Naive B cell (primary cell): Measurements from ENCODE around the gene QRSL1. TPM values are rescaled to one million over a fixed set of nuclear protein-coding genes. Genes with fewer than 3 reads are reported as not detected.
"Not testable (repeated sequence)": the region's sequence is repeated elsewhere in the genome, so short reads cannot be mapped to it uniquely, and the experiment has no call there.

Experiments
- ATAC-seq, 2 donors: fragments of 150-1000 bp; cut with Tn5 transposase; 2 replicates each; pipeline ENCODE4 v1.10.0; 2021; ENCODE audit warnings: low read depth in 2 of 2, mild to moderate bottlenecking in 2 of 2, moderate library complexity in 2 of 2
- DNase-seq: peaks from one replicate; pipeline ENCODE4 v3.0.0; 2022
- H3K27ac Mint-ChIP-seq, 6 donors: one replicate each; pipeline ENCODE4 v1.8.0; 2020 to 2022; ENCODE audit warnings: mild to moderate bottlenecking in 6 of 6, mixed read lengths in 6 of 6, moderate library complexity in 5 of 6, inconsistent platforms in 2 of 6
- H3K27me3 Mint-ChIP-seq, 3 donors: one replicate each; pipeline ENCODE4 v1.8.0; 2021 to 2022; ENCODE audit warnings: mixed read lengths in 3 of 3, mild to moderate bottlenecking in 1 of 3
- H3K36me3 Mint-ChIP-seq, 2 donors: one replicate each; pipeline ENCODE4 v1.8.0; 2020 to 2022; ENCODE audit warnings: mixed read lengths in 2 of 2, inconsistent platforms in 1 of 2, mild to moderate bottlenecking in 1 of 2
- H3K4me1 Mint-ChIP-seq, 3 donors: one replicate each; pipeline ENCODE4 v1.8.0; 2020 to 2022; ENCODE audit warnings: mixed read lengths in 3 of 3, inconsistent platforms in 1 of 3, mild to moderate bottlenecking in 1 of 3, moderate library complexity in 1 of 3
- H3K4me3 Mint-ChIP-seq, 8 donors: one replicate each; pipeline ENCODE4 v1.8.0; 2020 to 2022; ENCODE audit warnings: mild to moderate bottlenecking in 8 of 8, mixed read lengths in 8 of 8, moderate library complexity in 8 of 8, inconsistent platforms in 2 of 8
- H3K9me3 Mint-ChIP-seq, 7 donors: one replicate each; pipeline ENCODE4 v1.8.0; 2020 to 2022; ENCODE audit warnings: mixed read lengths in 7 of 7, mild to moderate bottlenecking in 5 of 7, inconsistent platforms in 2 of 7, moderate library complexity in 1 of 7
- polyA plus RNA-seq, 6 donors: library from polyadenylated mRNA; unstranded; fragments of 300-500 nt; fragmentation: Illumina TruSeq; gene quantifications; one replicate each; pipeline ENCODE4 v1.2.3, GENCODE V29; 2021; ENCODE audit warnings: low read depth in 6 of 6

The QRSL1 gene
- polyA plus RNA-seq = 10 to 100 TPM; 82.0 to 97.2 (median 88.6) TPM

DNA sequence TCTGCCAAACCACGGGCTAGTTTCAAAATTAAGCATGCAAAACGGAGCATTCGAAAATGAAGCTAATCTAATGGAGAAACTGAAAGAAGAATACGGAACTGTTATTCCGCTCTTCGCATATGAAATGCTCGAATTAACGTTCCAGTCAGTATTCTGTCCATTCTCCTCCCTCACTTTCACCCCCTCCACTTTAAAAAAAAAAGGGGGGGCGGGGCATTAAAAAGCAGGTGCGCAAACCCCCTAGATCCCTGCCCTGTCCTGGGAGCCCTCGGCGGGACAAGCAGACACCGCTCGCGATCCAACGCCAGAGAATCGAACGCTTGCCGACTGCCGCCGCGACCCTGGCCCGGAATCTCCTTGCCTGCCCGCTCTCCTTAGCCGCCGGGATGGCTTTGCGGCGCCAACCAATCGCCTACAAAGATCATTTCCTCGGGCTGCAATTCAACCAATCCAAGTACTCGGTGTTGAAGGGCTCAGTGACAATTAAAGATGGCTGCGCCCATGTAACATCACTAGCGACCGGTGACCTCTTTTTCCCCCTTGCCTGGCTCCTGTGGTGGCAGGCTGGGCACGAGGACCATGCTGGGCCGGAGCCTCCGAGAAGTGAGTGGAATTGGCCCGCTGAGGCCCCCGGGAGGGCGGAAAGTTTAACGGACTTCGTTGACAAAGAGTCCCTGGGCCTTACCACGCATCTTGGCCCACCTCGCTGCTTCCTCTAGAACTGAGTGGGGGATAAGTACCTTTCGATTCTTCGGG, at the start of gene QRSL1, which contains the start of gene RTN4IP1:
QRSL1 (plus strand) TSS at position 476 of the 756 bp plus-strand sequence; CDS start at position 580, 104 bp downstream.
RTN4IP1 (minus strand) TSS at position 396 of the 756 bp plus-strand sequence. CDS start 477 bp downstream, outside the sequence.
- ATAC-seq = peak; percentile 86 to 88
- Mint-ChIP-seq H3K36me3 (peaks cover 5 to 6% of the 10 kb centered on the region in 2 donors), H3K9me3 (peaks cover 0 to 1% (median 0%) of the 10 kb centered on the region in 7 donors), H3K27me3 (no peaks in the 10 kb centered on the region), H3K4me3 (peak within 1 kb of the TSS; percentile 93 to 100 (median 98)), H3K4me1 (peaks cover 44 to 58% (median 47%) of the 10 kb centered on the region in 3 donors), H3K27ac (peak within 1 kb of the TSS; percentile 96 to 100 (median 98))
- DNase-seq = peak; percentile 92

- ATAC-seq = no peak
- H3K36me3 Mint-ChIP-seq = peaks cover 12% of the 10 kb centered on the region in 2 donors
- H3K27ac Mint-ChIP-seq = peak overlapping the region in 1 of 6 donors; percentile 57
Observed at GRCh38 chr6:106581468-106581867, 47.9 kb upstream of the QRSL1 start.

GRCh38 chr6:106586815-106587415, 42.5 kb upstream of the QRSL1 start:
- ATAC-seq = no peak
- Mint-ChIP-seq H3K27me3 (no peaks in the 10 kb centered on the region), H3K4me1 (peaks cover 4 to 8% (median 6%) of the 10 kb centered on the region in 3 donors), H3K27ac (peak overlapping the region in 1 of 6 donors; percentile 69), H3K4me3 (no peak overlapping the region), H3K9me3 (peaks cover 0 to 4% (median 0%) of the 10 kb centered on the region in 7 donors), H3K36me3 (peaks cover 16 to 19% of the 10 kb centered on the region in 2 donors)
- no peak for DNase-seq

More at GRCh38 chr6:106581468-106581867, 47.9 kb upstream of the QRSL1 start:
- no peak for DNase-seq
- no peaks in the 10 kb centered on the region for H3K27me3 Mint-ChIP-seq
- H3K4me3 Mint-ChIP-seq = no peak overlapping the region
- H3K4me1 Mint-ChIP-seq = no peaks in the 10 kb centered on the region
- no peaks in the 10 kb centered on the region for H3K9me3 Mint-ChIP-seq

DNA sequence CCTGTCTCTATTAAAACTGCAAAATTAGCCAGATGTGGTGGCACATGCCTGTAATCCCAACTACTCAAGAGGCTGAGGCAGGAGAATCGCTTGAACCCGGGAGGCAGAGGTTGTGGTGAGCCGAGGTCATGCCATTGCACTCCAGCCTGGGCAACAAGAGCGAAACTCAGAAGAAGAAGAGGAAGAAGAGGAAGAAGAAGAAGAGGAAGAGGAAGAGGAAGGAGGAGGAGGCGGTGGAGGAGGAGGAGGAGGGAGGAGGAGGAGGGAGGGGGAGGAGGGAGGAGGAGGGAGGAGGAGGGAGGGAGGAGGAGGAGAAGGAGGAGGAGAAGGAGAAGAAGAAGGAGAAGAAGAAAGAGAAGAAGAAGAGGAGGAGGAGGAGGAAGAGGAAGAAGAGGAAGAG, 40.4 kb upstream of the QRSL1 start:
- Mint-ChIP-seq H3K27ac (peak overlapping the region in 2 of 6 donors; percentile 53 to 80), H3K36me3 (peaks cover 18 to 24% of the 10 kb centered on the region in 2 donors)
- not testable (repeated sequence) for H3K27me3 Mint-ChIP-seq, H3K9me3 Mint-ChIP-seq, H3K4me1 Mint-ChIP-seq, DNase-seq, H3K4me3 Mint-ChIP-seq, ATAC-seq

DNA sequence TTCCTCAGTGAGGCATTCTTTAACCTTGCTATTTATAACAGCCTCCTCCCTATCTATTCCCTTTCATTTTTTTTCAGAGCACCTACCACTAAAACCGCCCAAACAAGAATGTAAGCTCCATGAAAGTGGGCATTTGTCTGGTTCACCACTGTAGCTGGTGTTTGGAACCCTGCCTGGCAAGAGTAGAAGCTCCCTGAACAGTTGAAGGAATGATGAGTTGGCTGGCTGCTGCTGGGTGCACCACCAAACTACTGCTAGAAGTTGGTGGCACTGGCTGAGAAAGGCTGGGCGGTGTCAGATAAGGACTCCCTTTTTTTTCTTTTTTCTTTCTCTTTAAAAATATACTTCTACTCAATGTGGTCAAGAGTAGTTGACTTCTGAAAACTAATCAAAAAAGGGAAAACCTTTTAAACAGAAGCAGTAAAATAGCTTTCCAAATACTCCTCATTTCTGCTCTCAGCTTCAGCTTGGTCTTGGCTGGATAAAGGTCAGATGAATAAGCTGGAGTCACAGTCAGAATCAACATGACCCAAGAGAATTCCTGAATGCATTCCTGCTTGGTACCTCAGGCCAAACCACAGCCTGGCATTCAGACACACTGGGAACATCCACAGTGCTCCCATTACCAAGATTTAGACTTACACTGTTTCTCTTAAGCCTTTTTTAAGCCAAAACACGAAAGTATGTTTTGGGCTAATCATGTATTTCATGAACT, 38.1 kb upstream of the QRSL1 start:
- no peak for ATAC-seq
- Mint-ChIP-seq H3K4me1 (peaks cover 4 to 8% (median 6%) of the 10 kb centered on the region in 3 donors), H3K4me3 (no peak overlapping the region), H3K36me3 (peaks cover 18 to 29% of the 10 kb centered on the region in 2 donors), H3K9me3 (peaks cover 0 to 4% (median 0%) of the 10 kb centered on the region in 7 donors), H3K27ac (peak overlapping the region in 2 of 6 donors; percentile 40 to 44), H3K27me3 (no peaks in the 10 kb centered on the region)
- no peak for DNase-seq

DNA sequence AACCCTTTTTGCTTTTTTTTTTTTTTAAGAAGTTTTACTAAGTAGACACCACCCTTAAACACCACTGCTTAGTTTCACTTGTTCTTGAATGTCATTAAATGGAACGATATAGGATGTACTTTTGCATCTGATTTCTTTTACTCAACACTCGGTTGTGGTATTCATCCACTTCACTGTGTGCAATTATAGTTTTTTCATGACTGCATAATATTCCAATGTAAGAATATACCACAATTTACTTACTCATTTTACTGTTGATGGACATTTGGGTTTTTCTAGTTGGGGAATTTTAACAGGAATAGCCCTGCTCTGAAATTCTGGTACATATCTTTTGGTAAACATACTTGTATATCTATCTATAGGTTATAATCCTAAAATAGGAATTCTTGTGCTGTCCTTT, 29.9 kb upstream of the QRSL1 start:
- Mint-ChIP-seq H3K9me3 (peaks cover 0 to 8% (median 0%) of the 10 kb centered on the region in 7 donors), H3K27me3 (no peaks in the 10 kb centered on the region), H3K4me3 (no peak overlapping the region), H3K27ac (no peak overlapping the region), H3K36me3 (peaks cover 13 to 21% of the 10 kb centered on the region in 2 donors), H3K4me1 (peaks cover 0 to 6% (median under 1%) of the 10 kb centered on the region in 3 donors)
- no peak for DNase-seq
- ATAC-seq = no peak

- ATAC-seq (no peak), DNase-seq (no peak)
- Mint-ChIP-seq H3K4me1 (peaks cover 0 to 11% (median 7%) of the 10 kb centered on the region in 3 donors), H3K9me3 (peaks cover 0 to 8% (median 0%) of the 10 kb centered on the region in 7 donors), H3K4me3 (no peak overlapping the region), H3K27me3 (no peaks in the 10 kb centered on the region), H3K27ac (no peak overlapping the region), H3K36me3 (peaks cover 13 to 26% of the 10 kb centered on the region in 2 donors)
Observed at GRCh38 chr6:106600329-106600728, 29.0 kb upstream of the QRSL1 start.

- peak overlapping the region in 2 of 6 donors; percentile 0 to 19 for H3K27ac Mint-ChIP-seq
- H3K27me3 Mint-ChIP-seq = no peaks in the 10 kb centered on the region
- H3K4me1 Mint-ChIP-seq = peaks cover 28 to 61% (median 53%) of the 10 kb centered on the region in 3 donors
- H3K36me3 Mint-ChIP-seq = peaks cover 8 to 24% of the 10 kb centered on the region in 2 donors
- DNase-seq = peak; percentile 66
- peak; percentile 86 to 88 for ATAC-seq
- no peak overlapping the region for H3K4me3 Mint-ChIP-seq
- H3K9me3 Mint-ChIP-seq = peaks cover 0 to 3% (median 0%) of the 10 kb centered on the region in 7 donors
Observed at GRCh38 chr6:106608080-106608668, 21.2 kb upstream of the QRSL1 start.

DNA sequence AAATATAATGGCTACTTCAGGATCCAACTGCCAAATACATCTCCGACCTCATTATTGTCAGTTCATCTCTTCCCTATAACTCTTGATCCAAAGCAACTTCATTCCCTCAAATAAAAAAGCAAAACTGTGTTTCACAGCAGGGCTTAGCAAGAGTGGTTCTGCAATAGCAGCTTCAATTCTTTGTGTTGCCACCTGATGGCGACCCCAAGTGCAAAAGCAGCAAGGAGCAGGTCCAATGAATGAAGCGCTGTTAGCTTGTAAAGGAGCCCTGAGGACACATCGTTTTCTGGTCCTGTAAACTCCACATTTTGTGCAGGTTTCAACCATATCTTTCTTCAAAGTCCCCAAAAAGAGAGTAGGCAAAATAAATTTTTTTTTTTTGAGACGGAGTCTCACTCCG, 19.7 kb upstream of the QRSL1 start:
- Mint-ChIP-seq H3K36me3 (peaks cover 8 to 15% of the 10 kb centered on the region in 2 donors), H3K27me3 (no peaks in the 10 kb centered on the region), H3K4me3 (peak overlapping the region in 1 of 8 donors; percentile 72), H3K9me3 (peaks cover 0 to 3% (median 0%) of the 10 kb centered on the region in 7 donors), H3K27ac (peak overlapping the region in 3 of 6 donors; percentile 14 to 83 (median 65)), H3K4me1 (peaks cover 42 to 68% (median 65%) of the 10 kb centered on the region in 3 donors)
- ATAC-seq (peak; percentile 78 to 80), DNase-seq (peak; percentile 42)

DNA sequence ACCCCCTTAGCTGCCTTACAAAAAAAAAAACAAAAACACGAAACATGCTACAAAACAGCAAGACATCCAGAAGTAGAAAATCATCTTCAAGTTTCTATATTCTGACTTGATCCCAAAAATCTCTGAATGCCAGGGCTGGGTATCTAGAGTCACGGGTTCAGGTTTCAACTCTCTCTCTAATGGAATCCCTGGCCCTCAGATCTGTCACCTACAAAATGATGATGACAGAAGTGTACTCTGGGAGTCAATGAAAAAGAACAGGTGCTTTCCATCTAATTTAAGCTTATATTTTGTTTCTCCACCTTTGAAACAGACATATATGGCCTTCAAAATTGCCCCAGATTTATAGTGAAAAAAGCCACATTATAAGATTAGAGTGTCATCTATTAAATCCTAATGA, 18.3 kb upstream of the QRSL1 start:
- no peak for DNase-seq
- no peak for ATAC-seq
- H3K36me3 Mint-ChIP-seq = peaks cover 8 to 13% of the 10 kb centered on the region in 2 donors
- H3K27me3 Mint-ChIP-seq = no peaks in the 10 kb centered on the region
- H3K4me3 Mint-ChIP-seq = no peak overlapping the region
- peaks cover 0 to 3% (median 0%) of the 10 kb centered on the region in 7 donors for H3K9me3 Mint-ChIP-seq
- H3K4me1 Mint-ChIP-seq = peaks cover 47 to 75% (median 73%) of the 10 kb centered on the region in 3 donors
- no peak overlapping the region for H3K27ac Mint-ChIP-seq

GRCh38 chr6:106612671-106613416, 16.5 kb upstream of the QRSL1 start:
- DNase-seq (no peak), ATAC-seq (no peak)
- peaks cover 0 to 3% (median 0%) of the 10 kb centered on the region in 7 donors for H3K9me3 Mint-ChIP-seq
- no peaks in the 10 kb centered on the region for H3K27me3 Mint-ChIP-seq
- peak overlapping the region in 6 of 8 donors; percentile 22 to 79 (median 64) for H3K4me3 Mint-ChIP-seq
- peak overlapping the region; percentile 52 to 83 (median 74) for H3K27ac Mint-ChIP-seq
- peaks cover 47 to 73% (median 64%) of the 10 kb centered on the region in 3 donors for H3K4me1 Mint-ChIP-seq
- H3K36me3 Mint-ChIP-seq = peaks cover 8 to 13% of the 10 kb centered on the region in 2 donors

- DNase-seq (no peak), ATAC-seq (no peak)
- peaks cover 0 to 3% (median 0%) of the 10 kb centered on the region in 7 donors for H3K9me3 Mint-ChIP-seq
- peaks cover 12 to 17% of the 10 kb centered on the region in 2 donors for H3K36me3 Mint-ChIP-seq
- H3K4me1 Mint-ChIP-seq = peaks cover 42 to 69% (median 58%) of the 10 kb centered on the region in 3 donors
- peak overlapping the region; percentile 4 to 94 (median 64) for H3K27ac Mint-ChIP-seq
- peak overlapping the region in 6 of 8 donors; percentile 4 to 79 (median 56) for H3K4me3 Mint-ChIP-seq
- H3K27me3 Mint-ChIP-seq = no peaks in the 10 kb centered on the region
Observed at GRCh38 chr6:106613590-106613989, 15.8 kb upstream of the QRSL1 start.
